Ovary (tissue), 3 donors: ENCODE results near the gene MADD.

ENCODE experiments used
- EP300 ChIP-seq: sonication (generic); formaldehyde crosslinking; IDR thresholded peaks from one replicate; pipeline ENCODE4 v1.6.1; 2017; ENCODE audit warnings: antibody characterized with exemption
- TF ChIP-seq, protein P1 (sequence below), 3 donors: fragments of 450-650 bp in 2 of 3; fragments of 200-600 bp in 1 of 3; IDR thresholded peaks; one replicate each; pipeline versions ENCODE4 v1.5.1 to v1.8.0; 2016 to 2022; ENCODE audit warnings: antibody characterized with exemption in 3 of 3, mild to moderate bottlenecking in 1 of 3
- donor health status: DM: no; HTN: no; CAD: no.

DNA sequence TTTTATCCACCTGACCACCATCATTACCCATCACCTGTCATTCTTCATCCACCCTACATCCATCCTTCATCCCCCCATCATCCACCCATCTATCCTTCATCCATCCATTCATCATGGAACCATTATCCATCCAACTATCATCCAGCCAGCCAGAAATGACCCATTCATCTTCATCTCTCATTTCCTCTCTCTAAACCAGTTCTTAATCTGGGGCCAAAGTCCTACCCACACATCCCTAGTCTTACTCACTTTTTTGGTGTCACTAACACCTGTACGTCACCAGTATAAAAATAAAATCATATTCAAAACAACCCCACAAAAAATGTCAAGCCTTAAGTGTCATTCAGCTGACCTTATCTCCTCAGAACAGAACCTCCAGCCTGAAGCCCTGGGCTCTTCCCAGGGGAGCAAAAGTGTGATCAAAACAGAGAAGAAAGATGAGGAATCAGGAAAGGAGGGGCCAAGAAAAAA lies 96.1 kb downstream of the MADD start:
- TF ChIP-seq, protein P1, sequence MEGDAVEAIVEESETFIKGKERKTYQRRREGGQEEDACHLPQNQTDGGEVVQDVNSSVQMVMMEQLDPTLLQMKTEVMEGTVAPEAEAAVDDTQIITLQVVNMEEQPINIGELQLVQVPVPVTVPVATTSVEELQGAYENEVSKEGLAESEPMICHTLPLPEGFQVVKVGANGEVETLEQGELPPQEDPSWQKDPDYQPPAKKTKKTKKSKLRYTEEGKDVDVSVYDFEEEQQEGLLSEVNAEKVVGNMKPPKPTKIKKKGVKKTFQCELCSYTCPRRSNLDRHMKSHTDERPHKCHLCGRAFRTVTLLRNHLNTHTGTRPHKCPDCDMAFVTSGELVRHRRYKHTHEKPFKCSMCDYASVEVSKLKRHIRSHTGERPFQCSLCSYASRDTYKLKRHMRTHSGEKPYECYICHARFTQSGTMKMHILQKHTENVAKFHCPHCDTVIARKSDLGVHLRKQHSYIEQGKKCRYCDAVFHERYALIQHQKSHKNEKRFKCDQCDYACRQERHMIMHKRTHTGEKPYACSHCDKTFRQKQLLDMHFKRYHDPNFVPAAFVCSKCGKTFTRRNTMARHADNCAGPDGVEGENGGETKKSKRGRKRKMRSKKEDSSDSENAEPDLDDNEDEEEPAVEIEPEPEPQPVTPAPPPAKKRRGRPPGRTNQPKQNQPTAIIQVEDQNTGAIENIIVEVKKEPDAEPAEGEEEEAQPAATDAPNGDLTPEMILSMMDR (IDR thresholded peaks at IDR 0.05): no peak
- TF ChIP-seq EP300: no peak
